Keratinocyte (primary cell): ENCODE data around the gene CLMN. TPM values are rescaled to one million over a fixed set of nuclear protein-coding genes. Genes with fewer than 3 reads are reported as not detected.

ENCODE experiments used
- DNase-seq: peaks from one replicate; pipeline ENCODE4 v3.0.0-alpha.2; 2011; ENCODE audit warnings: low read depth, missing footprints, low spot score
- FAIRE-seq: peaks from 2 replicates; lab custom pipeline; 2011; peaks lifted over from hg19 to GRCh38; lab: Jason Lieb, UNC
- H2AFZ ChIP-seq: 2 replicates; pipeline ENCODE4 v1.6.0; 2012; ENCODE audit warnings: low read length, control low read depth, inconsistent platforms; ENCODE audit not compliant: control insufficient read depth
- H3K27ac ChIP-seq: 2 replicates; pipeline ENCODE4 v1.5.1; 2011; ENCODE audit warnings: low read length; ENCODE audit not compliant: control insufficient read depth, insufficient read depth
- H3K27me3 ChIP-seq: 3 replicates; pipeline ENCODE4 v1.6.0; 2011; ENCODE audit warnings: low read length; ENCODE audit not compliant: control insufficient read depth, insufficient read depth; ENCODE audit errors: extremely low read depth
- H3K36me3 ChIP-seq, 2 experiments: 2 replicates in 1 of 2; 3 replicates in 1 of 2; pipeline ENCODE4 v1.5.1; 2011; ENCODE audit warnings: low read length in 2 of 2, mild to moderate bottlenecking in 1 of 2; ENCODE audit not compliant: control insufficient read depth in 2 of 2, insufficient read depth in 2 of 2; ENCODE audit errors: extremely low read depth in 1 of 2
- H3K4me1 ChIP-seq: 3 replicates; pipeline ENCODE4 v1.5.1; 2011; ENCODE audit warnings: low read length; ENCODE audit not compliant: control insufficient read depth, insufficient read depth; ENCODE audit errors: extremely low read depth
- H3K4me2 ChIP-seq: 3 replicates; pipeline ENCODE4 v1.6.0; 2011; ENCODE audit warnings: low read depth, low read length; ENCODE audit not compliant: control insufficient read depth, insufficient read depth; ENCODE audit errors: extremely low read depth
- H3K4me3 ChIP-seq, 3 experiments: fragments of 200-600 bp in 1 of 3; sonication (generic) in 1 of 3; 2 replicates in 2 of 3; 3 replicates in 1 of 3; pipeline ENCODE4 v1.5.1; 2011 to 2016; ENCODE audit warnings: low read length in 3 of 3, mild to moderate bottlenecking in 3 of 3, control low read depth in 2 of 3, inconsistent platforms in 1 of 3, low read depth in 1 of 3, mixed read lengths in 1 of 3, mixed run types in 1 of 3, moderate library complexity in 1 of 3; ENCODE audit not compliant: control insufficient read depth in 2 of 3, insufficient read depth in 2 of 3; ENCODE audit errors: extremely low read depth in 1 of 3
- H3K79me2 ChIP-seq: 2 replicates; pipeline ENCODE4 v1.6.0; 2012; ENCODE audit warnings: low read length; ENCODE audit not compliant: control insufficient read depth, insufficient read depth
- H3K9ac ChIP-seq: 3 replicates; pipeline ENCODE4 v1.6.0; 2011; ENCODE audit warnings: low read length; ENCODE audit not compliant: control insufficient read depth, insufficient read depth; ENCODE audit errors: extremely low read depth
- H3K9me1 ChIP-seq: 3 replicates; pipeline ENCODE4 v1.6.0; 2011; ENCODE audit warnings: low read length; ENCODE audit not compliant: control insufficient read depth, insufficient read depth; ENCODE audit errors: extremely low read depth
- H3K9me3 ChIP-seq: 2 replicates; pipeline ENCODE4 v1.5.1; 2012; ENCODE audit warnings: low read depth, low read length; ENCODE audit not compliant: control insufficient read depth
- H4K20me1 ChIP-seq: 3 replicates; pipeline ENCODE4 v1.6.0; 2011; ENCODE audit warnings: low read length; ENCODE audit not compliant: control insufficient read depth, insufficient read depth; ENCODE audit errors: extremely low read depth
- EZH2 ChIP-seq: IDR thresholded peaks from one replicate; pipeline ENCODE4 v1.6.1; 2012; ENCODE audit warnings: inconsistent platforms, mild to moderate bottlenecking, low read length, moderate library complexity
- dilution Hi-C: fragments of 300-500 bp; cut with MboI; formaldehyde crosslinking; loops from one replicate; pipeline ENCODE4 v1.7.0; 2020; ENCODE audit warnings: low sequenced_read_pairs; ENCODE audit not compliant: extremely low pct_ligation_motif_present
- polyA plus RNA-seq, 5 experiments: library from polyadenylated mRNA; depleted of rRNA in 3 of 5; stranded (reverse) in 3 of 5; stranded (forward) in 1 of 5; unstranded in 1 of 5; fragments of >200 nt; gene quantifications; 1 replicate in 1 of 5; 2 replicates in 3 of 5; 3 replicates in 1 of 5; pipeline versions ENCODE4 v1.2.1 to v1.2.3, GENCODE V29; 2011 to 2012; ENCODE audit warnings: missing spikeins in 2 of 5, low read depth in 1 of 5, low replicate concordance in 1 of 5
- TF ChIP-seq, protein P1 (sequence below), 3 experiments: IDR thresholded peaks in 1 of 3; conservative IDR thresholded peaks in 1 of 3; optimal IDR thresholded peaks in 1 of 3; 2 replicates in 2 of 3; 3 replicates in 1 of 3; pipeline versions ENCODE3 to v1.5.1; 2011; ENCODE audit warnings: low read length in 3 of 3, mild to moderate bottlenecking in 3 of 3, moderate library complexity in 2 of 3, control low read depth in 1 of 3, inconsistent platforms in 1 of 3; ENCODE audit not compliant: insufficient read depth in 2 of 3; ENCODE audit errors: extremely low read depth in 1 of 3

Gene CLMN
- polyA plus RNA-seq, 1 donor (not counting 4 experiments of a cell fraction or from before 2014, with no cell fraction given): 6.1 TPM

DNA sequence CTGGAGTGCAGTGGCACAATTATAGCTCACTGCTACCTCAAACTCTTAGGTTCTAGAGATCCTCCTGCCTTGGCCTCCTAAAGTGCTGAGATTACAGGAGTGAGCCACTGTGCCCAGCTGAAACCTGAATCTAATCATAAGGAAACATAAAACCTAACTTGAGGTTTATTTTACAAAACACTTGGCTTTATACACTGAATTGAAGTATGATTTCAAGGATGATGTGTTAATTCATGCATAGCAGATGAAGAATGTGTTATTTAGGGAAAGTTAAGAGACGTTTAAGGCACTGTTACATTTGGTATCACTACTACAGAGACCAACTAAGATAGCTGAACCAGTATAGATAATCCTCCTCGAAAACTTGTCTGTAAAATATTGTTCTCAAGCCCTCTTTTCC, 168.8 kb downstream of the CLMN start:
- no peak for FAIRE-seq
- Histone ChIP-seq H3K27ac (no peak overlapping the region), H2AFZ (no peak overlapping the region), H3K4me1 (peaks cover 25% of the 10 kb centered on the region), H4K20me1 (no peaks in the 10 kb centered on the region), H3K79me2 (peaks cover 99% of the 10 kb centered on the region), H3K9me1 (no peaks in the 10 kb centered on the region), H3K9me3 (no peaks in the 10 kb centered on the region), H3K36me3 (no peaks in the 10 kb centered on the region), H3K4me2 (no peak overlapping the region), H3K27me3 (no peaks in the 10 kb centered on the region), H3K4me3 (no peak overlapping the region), H3K9ac (no peak overlapping the region)
- TF ChIP-seq, protein P1, sequence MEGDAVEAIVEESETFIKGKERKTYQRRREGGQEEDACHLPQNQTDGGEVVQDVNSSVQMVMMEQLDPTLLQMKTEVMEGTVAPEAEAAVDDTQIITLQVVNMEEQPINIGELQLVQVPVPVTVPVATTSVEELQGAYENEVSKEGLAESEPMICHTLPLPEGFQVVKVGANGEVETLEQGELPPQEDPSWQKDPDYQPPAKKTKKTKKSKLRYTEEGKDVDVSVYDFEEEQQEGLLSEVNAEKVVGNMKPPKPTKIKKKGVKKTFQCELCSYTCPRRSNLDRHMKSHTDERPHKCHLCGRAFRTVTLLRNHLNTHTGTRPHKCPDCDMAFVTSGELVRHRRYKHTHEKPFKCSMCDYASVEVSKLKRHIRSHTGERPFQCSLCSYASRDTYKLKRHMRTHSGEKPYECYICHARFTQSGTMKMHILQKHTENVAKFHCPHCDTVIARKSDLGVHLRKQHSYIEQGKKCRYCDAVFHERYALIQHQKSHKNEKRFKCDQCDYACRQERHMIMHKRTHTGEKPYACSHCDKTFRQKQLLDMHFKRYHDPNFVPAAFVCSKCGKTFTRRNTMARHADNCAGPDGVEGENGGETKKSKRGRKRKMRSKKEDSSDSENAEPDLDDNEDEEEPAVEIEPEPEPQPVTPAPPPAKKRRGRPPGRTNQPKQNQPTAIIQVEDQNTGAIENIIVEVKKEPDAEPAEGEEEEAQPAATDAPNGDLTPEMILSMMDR (optimal IDR thresholded peaks at IDR 0.05 in 1 of 3, IDR thresholded peaks at IDR 0.05 in 1 of 3, conservative IDR thresholded peaks at IDR 0.05 in 1 of 3; ENCODE audit: extremely low read depth in 1 of 3, insufficient read depth in 2 of 3, low read length in 3 of 3): no peak
- TF ChIP-seq EZH2: no peak
- dilution Hi-C loops: no loop called here
- no peak for DNase-seq

DNA sequence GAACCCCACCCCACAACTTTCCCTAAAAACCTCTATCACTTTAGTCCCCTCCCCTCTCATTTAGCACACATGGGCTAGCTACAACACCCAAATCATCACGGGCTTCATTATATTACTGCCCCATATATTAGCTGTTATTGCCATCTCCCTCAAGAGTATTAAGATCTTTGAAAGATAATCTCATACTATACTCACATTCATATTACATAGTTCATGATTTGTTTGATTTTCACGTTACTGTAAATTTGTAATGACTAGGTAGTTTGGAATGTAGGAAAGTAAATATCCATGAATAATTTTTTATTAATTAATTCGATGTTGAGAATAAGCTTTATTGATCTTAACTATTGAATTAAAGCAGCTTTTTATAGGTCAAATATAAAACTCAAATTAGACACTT, 170.3 kb downstream of the CLMN start:
- TF ChIP-seq EZH2: no peak
- peaks cover 96% of the 10 kb centered on the region for H3K79me2 ChIP-seq
- H3K9me1 ChIP-seq: no peaks in the 10 kb centered on the region
- peaks cover 15% of the 10 kb centered on the region for H3K4me1 ChIP-seq
- no peak overlapping the region for H3K4me2 ChIP-seq
- no peak overlapping the region for H3K27ac ChIP-seq
- H3K9me3 ChIP-seq: no peaks in the 10 kb centered on the region
- no peaks in the 10 kb centered on the region for H4K20me1 ChIP-seq
- H3K27me3 ChIP-seq: no peaks in the 10 kb centered on the region
- DNase-seq (no peak), FAIRE-seq (no peak)
- H3K36me3 ChIP-seq: no peaks in the 10 kb centered on the region
- dilution Hi-C loops: no loop called here
- H3K4me3 ChIP-seq: no peak overlapping the region
- no peak overlapping the region for H3K9ac ChIP-seq
- no peak overlapping the region for H2AFZ ChIP-seq

DNA sequence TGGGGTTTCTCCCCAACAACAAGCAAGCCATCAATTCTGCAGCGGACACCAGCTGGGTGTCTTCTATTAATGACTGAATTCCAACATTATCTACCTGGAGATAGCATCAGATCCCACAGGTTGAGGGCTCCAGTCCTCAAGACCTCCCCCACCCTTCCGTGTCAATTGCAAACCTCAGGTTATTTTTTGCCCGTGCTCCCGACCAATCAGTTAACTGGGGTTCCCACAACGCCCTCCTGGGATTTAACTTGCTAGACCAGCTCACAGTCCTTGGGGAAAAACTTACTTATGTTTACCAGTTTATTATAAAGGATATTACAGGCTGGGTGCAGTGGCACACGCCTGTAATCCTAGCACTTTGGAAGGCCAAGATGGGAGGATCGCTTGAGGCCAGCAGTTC, 172.1 kb downstream of the CLMN start:
- FAIRE-seq (no peak), DNase-seq (no peak)
- H3K36me3 ChIP-seq: no peaks in the 10 kb centered on the region
- no peak overlapping the region for H3K9ac ChIP-seq
- dilution Hi-C loops: no loop called here
- no peak overlapping the region for H3K4me2 ChIP-seq
- no peak overlapping the region for H3K4me3 ChIP-seq
- no peaks in the 10 kb centered on the region for H4K20me1 ChIP-seq
- no peak overlapping the region for H3K27ac ChIP-seq
- H3K79me2 ChIP-seq: peaks cover 96% of the 10 kb centered on the region
- no peaks in the 10 kb centered on the region for H3K9me3 ChIP-seq
- peaks cover 10% of the 10 kb centered on the region for H3K4me1 ChIP-seq
- no peaks in the 10 kb centered on the region for H3K27me3 ChIP-seq
- no peaks in the 10 kb centered on the region for H3K9me1 ChIP-seq
- no peak overlapping the region for H2AFZ ChIP-seq
- TF ChIP-seq, protein P1 (optimal IDR thresholded peaks at IDR 0.05 in 1 of 3, IDR thresholded peaks at IDR 0.05 in 1 of 3, conservative IDR thresholded peaks at IDR 0.05 in 1 of 3; ENCODE audit: extremely low read depth in 1 of 3, insufficient read depth in 2 of 3, low read length in 3 of 3): no peak
- TF ChIP-seq EZH2: no peak
